HepG2 (cell line): Measurements from ENCODE around the gene FURIN. TPM values are rescaled to one million over a fixed set of nuclear protein-coding genes. Genes with fewer than 3 reads are reported as not detected.
A peak's percentile ranks its signal among the peaks of the same experiment; 100 is the strongest.
"Not testable (repeated sequence)": the region's sequence is repeated elsewhere in the genome, so short reads cannot be mapped to it uniquely, and the experiment has no call there.

Experiments used
- ATAC-seq: fragments of 200-7000 bp; cut with Tn5 transposase; 3 replicates; pipeline ENCODE4 v1.9.1; 2020; ENCODE audit warnings: mild to moderate bottlenecking, moderate library complexity
- BruUV-seq: library from RNA; stranded (reverse); fragments of 400-500 nt; replicated peaks from 2 replicates; lab custom pipeline; 2021; lab: Mats Ljungman, UMichigan
- CTCF ChIA-PET: fragments of 300-600 bp; formaldehyde crosslinking; extraction: SDS; loops from one replicate; lab custom pipeline; 2021; ENCODE audit warnings: low total read pairs, inconsistent platforms, low intra/inter-chr PET ratio; lab: Yijun Ruan, JAX
- POLR2A ChIA-PET: fragments of 350-600 bp; sonication (Branson Sonifier 250); formaldehyde crosslinking; loops from one replicate; lab custom pipeline; 2020; ENCODE audit warnings: antibody characterized with exemption, inconsistent platforms; lab: Yijun Ruan, JAX
- DNase-seq: peaks from one replicate; pipeline ENCODE4 v3.0.0-alpha.2; 2015; ENCODE audit warnings: low spot score
- FAIRE-seq: peaks from 3 replicates; lab custom pipeline; 2011; peaks lifted over from hg19 to GRCh38; lab: Jason Lieb, UNC
- H2AFZ ChIP-seq: one replicate; pipeline ENCODE4 v1.6.1; 2011; ENCODE audit warnings: low read length, inconsistent platforms
- H3K27ac ChIP-seq: fragments of 300-600 bp; 3 replicates; pipeline ENCODE4 v1.8.0; 2011; ENCODE audit warnings: mixed run types, mild to moderate bottlenecking, mixed read lengths, low read length, inconsistent platforms; ENCODE audit not compliant: insufficient read depth; ENCODE audit errors: extremely low read length
- H3K27me3 ChIP-seq, 2 experiments: fragments of 200-600 bp in 1 of 2; 2 replicates in 1 of 2; 3 replicates in 1 of 2; pipeline versions ENCODE4 v1.6.0 to v1.8.0; 2011; ENCODE audit warnings: low read length in 2 of 2, mild to moderate bottlenecking in 2 of 2, moderate library complexity in 2 of 2, inconsistent platforms in 1 of 2; ENCODE audit not compliant: insufficient read depth in 2 of 2, control insufficient read depth in 1 of 2
- H3K36me3 ChIP-seq, 2 experiments: fragments of 200-600 bp in 1 of 2; replicated peaks in 1 of 2; 2 replicates in 1 of 2; 3 replicates in 1 of 2; pipeline versions ENCODE4 v1.5.1 to v1.8.0; 2011; ENCODE audit warnings: low read length in 2 of 2, inconsistent platforms in 1 of 2; ENCODE audit not compliant: insufficient read depth in 2 of 2, control insufficient read depth in 1 of 2
- H3K4me1 ChIP-seq: 2 replicates; pipeline ENCODE4 v1.5.1; 2012; ENCODE audit warnings: low read length, inconsistent platforms; ENCODE audit not compliant: insufficient read depth
- H3K4me2 ChIP-seq: 2 replicates; pipeline ENCODE4 v1.6.0; 2011; ENCODE audit warnings: low read depth, low read length, inconsistent platforms
- H3K4me3 ChIP-seq, 3 experiments: fragments of 200-600 bp in 1 of 3; sonication (generic), shearing (Covaris generic) in 1 of 3; replicated peaks in 1 of 3; 2 replicates each; pipeline ENCODE4 v1.5.1; 2011 to 2016; ENCODE audit warnings: low read length in 3 of 3, inconsistent platforms in 2 of 3, low read depth in 2 of 3, mild to moderate bottlenecking in 2 of 3, control low read depth in 1 of 3, mixed read lengths in 1 of 3; ENCODE audit not compliant: insufficient read depth in 1 of 3
- H3K79me2 ChIP-seq: one replicate; pipeline ENCODE4 v1.6.1; 2011; ENCODE audit warnings: low read length, inconsistent platforms; ENCODE audit not compliant: insufficient read depth
- H3K9ac ChIP-seq: 2 replicates; pipeline ENCODE4 v1.6.0; 2011; ENCODE audit warnings: mild to moderate bottlenecking, low read depth, low read length, inconsistent platforms; ENCODE audit not compliant: insufficient read depth
- H3K9me3 ChIP-seq: 2 replicates; pipeline ENCODE4 v1.5.1; 2012; ENCODE audit warnings: mild to moderate bottlenecking, low read length
- H4K20me1 ChIP-seq: 2 replicates; pipeline ENCODE4 v1.6.0; 2011; ENCODE audit warnings: inconsistent platforms, mild to moderate bottlenecking, low read length, moderate library complexity; ENCODE audit not compliant: insufficient read depth
- FOSL2 ChIP-seq: sonication (generic); formaldehyde crosslinking; IDR thresholded peaks from 2 replicates; pipeline ENCODE4 v1.4.0; 2020; ENCODE audit warnings: missing genetic modification reagents
- RARA ChIP-seq: IDR thresholded peaks from 2 replicates; pipeline ENCODE4 v1.6.1; 2016; ENCODE audit warnings: missing genetic modification reagents, missing compliant biosample characterization
- WGBS: methylation state at CpG from one replicate; pipeline ENCODE4 v1.1.6; 2017; ENCODE audit warnings: low lambda C conversion rate; 5-methylcytosine and 5-hydroxymethylcytosine counted together
- in situ Hi-C: cut with HindIII; loops from 2 replicates; pipeline ENCODE4 v1.10.0; 2017; ENCODE audit warnings: low pct_unique_long_range_greater_than_20kb; ENCODE audit not compliant: extremely low pct_ligation_motif_present
- intact Hi-C: fragments of 100-400 bp; cut with micrococcal nuclease; formaldehyde crosslinking; loops from one replicate; pipeline ENCODE4 v1.10.0; 2022; ENCODE audit not compliant: unreplicated experiment
- polyA plus RNA-seq, 8 experiments: library from polyadenylated mRNA; depleted of rRNA in 3 of 8; stranded (reverse) in 7 of 8; unstranded in 1 of 8; fragments of >200 nt; fragmentation: Illumina TruSeq in 4 of 8; extraction: Trizol in 4 of 8; gene quantifications; 2 replicates each; pipeline versions ENCODE4 v1.2.1 to v1.2.3, GENCODE V29; 2011 to 2016; ENCODE audit warnings: low read depth in 4 of 8, missing spikeins in 1 of 8, mixed read lengths in 1 of 8; ENCODE audit not compliant: insufficient read depth in 1 of 8
- total RNA-seq, 5 experiments: library from RNA; depleted of rRNA; stranded (reverse); fragments of >200 nt; fragmentation: Illumina TruSeq; extraction: Trizol; gene quantifications; 2 replicates each; pipeline ENCODE4 v1.2.3, GENCODE V29; 2016; ENCODE audit warnings: low read depth in 1 of 5
- TF ChIP-seq, protein P1 (sequence below): sonication (generic); formaldehyde crosslinking; IDR thresholded peaks from 2 replicates; pipeline ENCODE4 v1.9.0; 2022; ENCODE audit warnings: low read depth, missing genetic modification reagents
- TF ChIP-seq, protein P2 (sequence below): sonication (generic); formaldehyde crosslinking; conservative IDR thresholded peaks from 2 replicates; pipeline ENCODE4 v1.4.0; 2020; ENCODE audit warnings: missing genetic modification reagents

The FURIN gene
- total and polyA plus RNA-seq, 2 of the 13 experiments (the other 11 are each of a cell fraction or from before 2014, with no cell fraction given) = 15.2 to 17.4 TPM

DNA sequence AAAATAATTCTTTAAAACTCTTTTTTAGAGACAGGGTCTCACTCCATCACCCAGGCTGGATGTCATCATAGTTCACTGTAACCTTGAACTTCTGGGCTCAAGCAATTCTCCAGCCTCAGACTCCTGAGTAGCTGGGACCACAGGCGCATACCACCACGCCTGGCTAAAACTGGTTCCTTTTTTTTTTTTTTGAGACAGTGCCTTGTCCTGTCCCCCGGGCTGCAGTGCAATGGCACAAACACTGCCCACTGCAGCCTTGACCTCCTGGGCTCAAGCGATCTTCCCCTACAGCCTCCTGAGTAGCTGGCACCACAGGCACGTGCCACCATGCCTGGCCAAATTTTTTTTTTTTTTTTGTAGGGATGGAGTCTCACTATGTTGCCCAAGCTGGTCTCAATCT, 23.7 kb upstream of the FURIN start:
- ATAC-seq (no peak; the same call in 2 of the 3 replicates), FAIRE-seq (no peak), DNase-seq (no peak)
- TF ChIP-seq, protein P1, sequence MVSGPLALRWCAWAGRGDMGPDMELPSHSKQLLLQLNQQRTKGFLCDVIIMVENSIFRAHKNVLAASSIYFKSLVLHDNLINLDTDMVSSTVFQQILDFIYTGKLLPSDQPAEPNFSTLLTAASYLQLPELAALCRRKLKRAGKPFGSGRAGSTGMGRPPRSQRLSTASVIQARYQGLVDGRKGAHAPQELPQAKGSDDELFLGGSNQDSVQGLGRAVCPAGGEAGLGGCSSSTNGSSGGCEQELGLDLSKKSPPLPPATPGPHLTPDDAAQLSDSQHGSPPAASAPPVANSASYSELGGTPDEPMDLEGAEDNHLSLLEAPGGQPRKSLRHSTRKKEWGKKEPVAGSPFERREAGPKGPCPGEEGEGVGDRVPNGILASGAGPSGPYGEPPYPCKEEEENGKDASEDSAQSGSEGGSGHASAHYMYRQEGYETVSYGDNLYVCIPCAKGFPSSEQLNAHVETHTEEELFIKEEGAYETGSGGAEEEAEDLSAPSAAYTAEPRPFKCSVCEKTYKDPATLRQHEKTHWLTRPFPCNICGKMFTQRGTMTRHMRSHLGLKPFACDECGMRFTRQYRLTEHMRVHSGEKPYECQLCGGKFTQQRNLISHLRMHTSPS = no peak
- 0 out of 2 replicates have a peak, but pooled peaks have one; percentile 16 for TF ChIP-seq RARA (CRISPR knock-in tag)
- H3K9me3 ChIP-seq = no peaks in the 10 kb centered on the region
- H3K4me2 ChIP-seq = no peak overlapping the region
- H3K27me3 ChIP-seq = peaks cover 0 to 13% of the 10 kb centered on the region in 2 experiments; a peak in 2 of 5 replicates
- BruUV-seq = no TSS peak
- no peak overlapping the region for H3K4me3 ChIP-seq
- H3K36me3 ChIP-seq = no peaks in the 10 kb centered on the region
- intact Hi-C loops (no loop called here), in situ Hi-C loops (no loop called here)
- ChIA-PET POLR2A (interaction anchor here (0.7 kb wide), 2 partner anchors 14 to 56 kb away, joined by 3 to 4 read pairs; no protein-coding TSS in a partner anchor), CTCF (no interaction called here)
- H3K79me2 ChIP-seq = no peaks in the 10 kb centered on the region
- H3K9ac ChIP-seq = no peak overlapping the region
- no peaks in the 10 kb centered on the region for H4K20me1 ChIP-seq
- H2AFZ ChIP-seq = no peak overlapping the region
- peaks cover 25% of the 10 kb centered on the region for H3K4me1 ChIP-seq
- no peak overlapping the region for H3K27ac ChIP-seq
- WGBS = 5% methylated on average over 5 of the region's 5 CpGs

DNA sequence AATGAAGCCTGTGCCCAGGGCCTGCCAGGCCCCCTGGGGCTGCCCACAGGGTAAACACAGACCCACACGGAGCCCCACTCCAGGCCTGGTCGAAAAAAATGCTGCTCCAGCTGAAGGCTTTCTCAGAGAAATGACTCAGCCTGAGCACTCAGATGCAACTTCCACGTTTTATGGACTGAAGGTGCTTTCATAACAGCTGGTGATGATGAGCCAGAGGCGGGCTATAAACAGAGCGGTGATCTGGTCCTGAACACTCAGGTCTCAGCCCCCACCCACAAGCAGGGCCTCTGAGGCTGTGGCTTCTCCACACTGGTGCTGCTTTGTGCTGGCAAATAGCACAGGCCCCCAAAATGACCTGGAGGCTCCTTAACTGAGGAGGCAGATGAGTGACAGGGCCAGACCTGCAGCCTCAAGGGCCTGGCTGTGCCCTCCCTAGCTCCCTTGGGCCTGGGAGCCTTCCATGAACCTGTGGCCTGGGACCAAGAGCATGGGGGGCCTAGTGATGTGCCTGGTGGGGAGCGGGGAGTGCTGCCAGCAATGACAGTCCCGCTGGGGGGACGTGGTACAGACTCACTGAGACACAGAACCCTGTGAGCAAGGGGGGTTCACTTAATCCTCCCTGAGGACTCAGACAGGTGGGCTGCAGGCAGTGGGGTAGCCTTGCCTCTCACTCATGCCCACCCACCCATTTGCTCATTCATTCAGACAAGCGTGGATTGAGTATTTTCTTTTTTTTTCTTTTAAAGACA, 23.0 kb upstream of the FURIN start:
- no peak for FAIRE-seq
- H3K79me2 ChIP-seq = no peaks in the 10 kb centered on the region
- TF ChIP-seq, protein P2, sequence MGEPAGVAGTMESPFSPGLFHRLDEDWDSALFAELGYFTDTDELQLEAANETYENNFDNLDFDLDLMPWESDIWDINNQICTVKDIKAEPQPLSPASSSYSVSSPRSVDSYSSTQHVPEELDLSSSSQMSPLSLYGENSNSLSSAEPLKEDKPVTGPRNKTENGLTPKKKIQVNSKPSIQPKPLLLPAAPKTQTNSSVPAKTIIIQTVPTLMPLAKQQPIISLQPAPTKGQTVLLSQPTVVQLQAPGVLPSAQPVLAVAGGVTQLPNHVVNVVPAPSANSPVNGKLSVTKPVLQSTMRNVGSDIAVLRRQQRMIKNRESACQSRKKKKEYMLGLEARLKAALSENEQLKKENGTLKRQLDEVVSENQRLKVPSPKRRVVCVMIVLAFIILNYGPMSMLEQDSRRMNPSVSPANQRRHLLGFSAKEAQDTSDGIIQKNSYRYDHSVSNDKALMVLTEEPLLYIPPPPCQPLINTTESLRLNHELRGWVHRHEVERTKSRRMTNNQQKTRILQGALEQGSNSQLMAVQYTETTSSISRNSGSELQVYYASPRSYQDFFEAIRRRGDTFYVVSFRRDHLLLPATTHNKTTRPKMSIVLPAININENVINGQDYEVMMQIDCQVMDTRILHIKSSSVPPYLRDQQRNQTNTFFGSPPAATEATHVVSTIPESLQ (CRISPR knock-in tag) = no peak
- peak; percentile 79 for TF ChIP-seq FOSL2 (CRISPR knock-in tag)
- TF ChIP-seq, all 625 proteins: peak for 1
- DNase-seq = no peak
- H3K9me3 ChIP-seq = no peaks in the 10 kb centered on the region
- no peak overlapping the region for H3K27ac ChIP-seq
- CTCF ChIA-PET = no interaction called here
- POLR2A ChIA-PET = no interaction called here
- peaks cover 0 to 7% of the 10 kb centered on the region in 2 experiments; a peak in 1 of 5 replicates for H3K27me3 ChIP-seq
- H3K4me2 ChIP-seq = no peak overlapping the region
- in situ Hi-C loops = no loop called here
- H3K4me1 ChIP-seq = peaks cover 18% of the 10 kb centered on the region
- BruUV-seq = no TSS peak
- intact Hi-C loops = no loop called here
- no peaks in the 10 kb centered on the region for H4K20me1 ChIP-seq
- peak; percentile 76 for ATAC-seq
- 16% methylated on average over 5 of the region's 9 CpGs for WGBS
- H3K36me3 ChIP-seq = no peaks in the 10 kb centered on the region
- no peak overlapping the region for H3K4me3 ChIP-seq
- no peak overlapping the region for H3K9ac ChIP-seq
- H2AFZ ChIP-seq = no peak overlapping the region

DNA sequence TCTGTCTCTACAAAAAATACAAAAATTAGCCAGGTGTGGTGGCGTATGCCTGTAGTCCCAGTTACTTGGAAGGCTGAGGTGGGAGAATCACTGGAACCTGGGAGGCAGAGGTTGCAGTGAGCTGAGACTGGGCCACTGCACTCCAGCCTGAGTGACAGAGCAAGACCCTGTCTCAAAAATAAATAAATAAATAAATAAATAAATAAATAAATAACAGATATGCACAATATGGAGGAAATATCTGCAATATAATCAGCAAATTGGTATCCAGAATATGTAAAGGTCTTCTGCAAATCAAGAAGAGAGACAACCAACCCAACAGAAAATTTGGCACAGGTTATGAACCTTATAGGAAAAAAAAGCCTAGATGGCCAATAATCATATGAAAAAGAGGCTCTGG, 19.0 kb upstream of the FURIN start:
- POLR2A ChIA-PET, H3K9me3 ChIP-seq, DNase-seq, intact Hi-C loops, H3K4me3 ChIP-seq, H3K4me2 ChIP-seq, ATAC-seq, H3K36me3 ChIP-seq, BruUV-seq, H2AFZ ChIP-seq, H4K20me1 ChIP-seq, FAIRE-seq, in situ Hi-C loops, H3K27ac ChIP-seq, H3K79me2 ChIP-seq, CTCF ChIA-PET, H3K9ac ChIP-seq: not testable (repeated sequence)
- 89% methylated on average over 1 of the region's 1 CpG for WGBS
- Histone ChIP-seq H3K4me1 (peaks cover 11% of the 10 kb centered on the region), H3K27me3 (peaks cover 0 to 16% of the 10 kb centered on the region in 2 experiments; a peak in 3 of 5 replicates)
